T-helper 2 cell treated with Interferon-gamma antibody and Interleukin-4, amounts not matched to agents 5 μg/mL and 100 μg/mL, for 36 hours (primary cell): Measurements from ENCODE around the gene WDR54.
"Not testable (repeated sequence)": the region's sequence is repeated elsewhere in the genome, so short reads cannot be mapped to it uniquely, and the experiment has no call there.

Experiments
- DNase-seq: peaks from one replicate; pipeline ENCODE4 v3.0.0; 2021; ENCODE audit warnings: low spot score
- H3K27ac Mint-ChIP-seq: one replicate; pipeline ENCODE4 v1.8.0; 2021; ENCODE audit warnings: mild to moderate bottlenecking, mixed read lengths
- H3K27me3 Mint-ChIP-seq: one replicate; pipeline ENCODE4 v1.8.0; 2021; ENCODE audit warnings: low read depth, mixed read lengths
- H3K36me3 Mint-ChIP-seq: one replicate; pipeline ENCODE4 v1.8.0; 2021; ENCODE audit warnings: low read depth, mixed read lengths
- H3K4me1 Mint-ChIP-seq: one replicate; pipeline ENCODE4 v1.8.0; 2021; ENCODE audit warnings: low read depth, mixed read lengths
- H3K4me3 Mint-ChIP-seq: one replicate; pipeline ENCODE4 v1.8.0; 2022; ENCODE audit warnings: mild to moderate bottlenecking, moderate library complexity, mixed read lengths
- H3K9me3 Mint-ChIP-seq: one replicate; pipeline ENCODE4 v1.8.0; 2021; ENCODE audit warnings: mixed read lengths

WDR54 gene

GRCh38 chr2:74442483-74443297, 21.2 kb downstream of the WDR54 start:
- not testable (repeated sequence) for DNase-seq

GRCh38 chr2:74444498-74445318, 23.2 kb downstream of the WDR54 start:
- no peak for DNase-seq
- no peak overlapping the region for H3K4me3 Mint-ChIP-seq
- H3K36me3 Mint-ChIP-seq: peaks cover 1% of the 10 kb centered on the region
- H3K27me3 Mint-ChIP-seq: peaks cover 43% of the 10 kb centered on the region
- H3K9me3 Mint-ChIP-seq: no peaks in the 10 kb centered on the region
- peaks cover 2% of the 10 kb centered on the region for H3K4me1 Mint-ChIP-seq
- H3K27ac Mint-ChIP-seq: no peak overlapping the region

More at GRCh38 chr2:74442483-74443297, 21.2 kb downstream of the WDR54 start:
- not testable (repeated sequence) for H3K4me1 Mint-ChIP-seq, H3K36me3 Mint-ChIP-seq, H3K9me3 Mint-ChIP-seq, H3K27ac Mint-ChIP-seq
- H3K4me3 Mint-ChIP-seq: peak overlapping the region; percentile 81
- H3K27me3 Mint-ChIP-seq: peaks cover 52% of the 10 kb centered on the region

GRCh38 chr2:74447230-74447999, 25.9 kb downstream of the WDR54 start:
- Mint-ChIP-seq H3K9me3 (no peaks in the 10 kb centered on the region), H3K27me3 (peaks cover 29% of the 10 kb centered on the region), H3K27ac (no peak overlapping the region), H3K36me3 (no peaks in the 10 kb centered on the region), H3K4me3 (no peak overlapping the region), H3K4me1 (peaks cover 7% of the 10 kb centered on the region)
- no peak for DNase-seq

- Mint-ChIP-seq H3K27me3 (peaks cover 24% of the 10 kb centered on the region), H3K9me3 (no peaks in the 10 kb centered on the region), H3K27ac (no peak overlapping the region), H3K4me1 (peaks cover 16% of the 10 kb centered on the region), H3K36me3 (no peaks in the 10 kb centered on the region), H3K4me3 (no peak overlapping the region)
- DNase-seq: no peak
Measured at GRCh38 chr2:74448771-74449170, 27.2 kb downstream of the WDR54 start.

- H3K9me3 Mint-ChIP-seq: no peaks in the 10 kb centered on the region
- no peak overlapping the region for H3K4me3 Mint-ChIP-seq
- DNase-seq: no peak
- H3K36me3 Mint-ChIP-seq: peaks cover 7% of the 10 kb centered on the region
- H3K27me3 Mint-ChIP-seq: peaks cover 8% of the 10 kb centered on the region
- H3K4me1 Mint-ChIP-seq: peaks cover 30% of the 10 kb centered on the region
- no peak overlapping the region for H3K27ac Mint-ChIP-seq
Measured at GRCh38 chr2:74450570-74451190, 29.1 kb downstream of the WDR54 start.

- peak within 1 kb of the TSS; percentile 92 for H3K27ac Mint-ChIP-seq
- DNase-seq: peak; percentile 98
- peaks cover 52% of the 10 kb centered on the region for H3K4me1 Mint-ChIP-seq
- peaks cover 14% of the 10 kb centered on the region for H3K36me3 Mint-ChIP-seq
- no peaks in the 10 kb centered on the region for H3K9me3 Mint-ChIP-seq
- H3K27me3 Mint-ChIP-seq: no peaks in the 10 kb centered on the region
- peak within 1 kb of the TSS; percentile 93 for H3K4me3 Mint-ChIP-seq
Measured at GRCh38 chr2:74454654-74455511, 33.4 kb downstream of the WDR54 start, which contains the start of gene INO80B. TSS of gene INO80B (plus strand) at chr2:74455087. CDS start at chr2:74455117, 30 bp downstream.

- H3K4me1 Mint-ChIP-seq: peaks cover 50% of the 10 kb centered on the region
- H3K9me3 Mint-ChIP-seq: no peaks in the 10 kb centered on the region
- peak overlapping the region; percentile 86 for H3K27ac Mint-ChIP-seq
- H3K36me3 Mint-ChIP-seq: peaks cover 18% of the 10 kb centered on the region
- no peak for DNase-seq
- peak overlapping the region; percentile 93 for H3K4me3 Mint-ChIP-seq
- H3K27me3 Mint-ChIP-seq: no peaks in the 10 kb centered on the region
Measured at GRCh38 chr2:74457129-74457548, 35.6 kb downstream of the WDR54 start.

- no peaks in the 10 kb centered on the region for H3K9me3 Mint-ChIP-seq
- DNase-seq: peak; percentile 84
Measured at GRCh38 chr2:74457549-74458131, 36.1 kb downstream of the WDR54 start.

GRCh38 chr2:74458132-74458937, 36.8 kb downstream of the WDR54 start, which contains the start of gene WBP1:
TSS of gene WBP1 (plus strand) at chr2:74458438. CDS start at chr2:74458603, 165 bp downstream.
- Mint-ChIP-seq H3K27me3 (no peaks in the 10 kb centered on the region), H3K27ac (peak within 1 kb of the TSS; percentile 98), H3K9me3 (no peaks in the 10 kb centered on the region), H3K36me3 (peaks cover 27% of the 10 kb centered on the region), H3K4me1 (peaks cover 43% of the 10 kb centered on the region), H3K4me3 (peak within 1 kb of the TSS; percentile 93)
- DNase-seq: peak; percentile 100

More at GRCh38 chr2:74457549-74458131, 36.1 kb downstream of the WDR54 start:
- no peaks in the 10 kb centered on the region for H3K27me3 Mint-ChIP-seq
- peaks cover 21% of the 10 kb centered on the region for H3K36me3 Mint-ChIP-seq
- peak overlapping the region; percentile 98 for H3K27ac Mint-ChIP-seq
- peak overlapping the region; percentile 93 for H3K4me3 Mint-ChIP-seq
- H3K4me1 Mint-ChIP-seq: peaks cover 45% of the 10 kb centered on the region

GRCh38 chr2:74458938-74459363, 37.4 kb downstream of the WDR54 start:
- Mint-ChIP-seq H3K27me3 (no peaks in the 10 kb centered on the region), H3K4me1 (peaks cover 43% of the 10 kb centered on the region), H3K36me3 (peaks cover 28% of the 10 kb centered on the region), H3K27ac (peak overlapping the region; percentile 98), H3K9me3 (no peaks in the 10 kb centered on the region), H3K4me3 (peak overlapping the region; percentile 93)
- DNase-seq: no peak

GRCh38 chr2:74459503-74460118, 38.1 kb downstream of the WDR54 start:
- DNase-seq: not testable (repeated sequence)
- peak overlapping the region; percentile 93 for H3K4me3 Mint-ChIP-seq

More at GRCh38 chr2:74459503-74460118, 38.1 kb downstream of the WDR54 start:
- Mint-ChIP-seq H3K36me3 (peaks cover 28% of the 10 kb centered on the region), H3K27ac (peak overlapping the region; percentile 76), H3K4me1 (peaks cover 38% of the 10 kb centered on the region)
- not testable (repeated sequence) for H3K27me3 Mint-ChIP-seq, H3K9me3 Mint-ChIP-seq
